NOMO-1 (cell line): ENCODE measurements around the gene CNTNAP3.
"Not testable (repeated sequence)": the region's sequence is repeated elsewhere in the genome, so short reads cannot be mapped to it uniquely, and the experiment has no call there.

Experiments used
- DNase-seq, 2 experiments: peaks; one replicate each; lab custom pipeline; 2025; ENCODE audit not compliant: unreplicated experiment in 2 of 2; lab: John Stamatoyannopoulos, UW

The CNTNAP3 gene

DNA sequence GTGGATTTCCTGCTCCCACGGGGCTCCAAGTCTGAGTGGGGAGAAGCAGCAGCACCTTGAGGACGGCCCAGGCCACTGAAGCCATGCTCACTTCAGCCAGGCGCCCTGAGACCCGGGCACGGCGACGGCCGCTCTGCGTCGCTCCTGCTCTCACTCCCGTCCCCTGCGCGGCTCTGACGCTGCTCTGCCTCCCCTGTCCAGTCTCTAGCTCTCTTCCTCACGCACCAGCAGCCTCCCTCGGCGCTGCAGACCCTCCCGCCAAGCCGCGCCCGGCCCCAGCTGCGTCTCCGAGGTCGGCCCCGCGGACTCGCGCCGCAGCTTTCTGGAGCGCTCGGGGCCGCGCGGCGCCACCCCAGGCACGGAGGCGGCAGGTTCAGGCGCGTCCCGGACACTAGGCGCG lies at the start of gene CNTNAP3:
CNTNAP3 (minus strand) TSS at position 188 of the 400 bp plus-strand sequence; CDS start at position 85, 103 bp downstream.
- not testable (repeated sequence) for DNase-seq

DNA sequence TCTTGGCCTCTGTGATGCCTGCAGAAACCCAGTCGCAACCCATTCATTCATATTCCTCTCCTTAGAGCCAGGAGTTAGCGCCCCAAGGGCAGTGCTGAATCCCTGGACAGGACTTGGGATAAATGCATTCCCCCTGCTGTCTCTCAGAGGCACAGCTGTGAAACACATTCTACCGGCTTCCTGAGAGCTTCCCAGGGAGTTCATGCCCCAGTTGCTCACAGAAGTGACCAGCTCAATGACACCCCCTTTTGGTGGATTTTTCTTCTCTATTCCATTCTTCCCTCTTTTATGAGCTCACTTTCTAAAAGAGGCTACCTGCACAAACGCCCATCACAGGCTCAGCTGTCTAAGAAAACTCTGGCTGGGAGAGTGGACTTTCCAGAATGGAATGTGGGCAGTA lies 8.0 kb downstream of the CNTNAP3 start:
- DNase-seq, result not testable (repeated sequence)

DNA sequence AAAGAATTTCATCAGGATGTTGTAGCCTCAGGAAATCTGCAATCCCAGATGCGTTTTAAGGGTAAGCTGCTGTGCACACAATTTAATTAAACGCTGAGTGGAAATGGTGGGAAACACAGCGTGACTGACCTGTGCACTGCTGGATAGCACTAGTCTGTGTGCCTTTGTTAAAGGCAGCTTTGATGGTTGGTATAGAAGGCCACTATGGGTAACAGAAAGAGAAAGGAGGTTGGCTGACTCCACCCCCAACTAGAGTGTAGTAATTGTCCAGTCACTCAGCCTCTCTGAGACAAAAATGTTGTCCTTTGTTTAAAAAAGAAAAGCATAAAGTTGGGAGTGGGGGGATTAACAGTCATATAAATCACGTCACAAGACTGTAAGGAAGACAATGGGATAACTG lies 45.5 kb downstream of the CNTNAP3 start:
- not testable (repeated sequence) for DNase-seq

DNA sequence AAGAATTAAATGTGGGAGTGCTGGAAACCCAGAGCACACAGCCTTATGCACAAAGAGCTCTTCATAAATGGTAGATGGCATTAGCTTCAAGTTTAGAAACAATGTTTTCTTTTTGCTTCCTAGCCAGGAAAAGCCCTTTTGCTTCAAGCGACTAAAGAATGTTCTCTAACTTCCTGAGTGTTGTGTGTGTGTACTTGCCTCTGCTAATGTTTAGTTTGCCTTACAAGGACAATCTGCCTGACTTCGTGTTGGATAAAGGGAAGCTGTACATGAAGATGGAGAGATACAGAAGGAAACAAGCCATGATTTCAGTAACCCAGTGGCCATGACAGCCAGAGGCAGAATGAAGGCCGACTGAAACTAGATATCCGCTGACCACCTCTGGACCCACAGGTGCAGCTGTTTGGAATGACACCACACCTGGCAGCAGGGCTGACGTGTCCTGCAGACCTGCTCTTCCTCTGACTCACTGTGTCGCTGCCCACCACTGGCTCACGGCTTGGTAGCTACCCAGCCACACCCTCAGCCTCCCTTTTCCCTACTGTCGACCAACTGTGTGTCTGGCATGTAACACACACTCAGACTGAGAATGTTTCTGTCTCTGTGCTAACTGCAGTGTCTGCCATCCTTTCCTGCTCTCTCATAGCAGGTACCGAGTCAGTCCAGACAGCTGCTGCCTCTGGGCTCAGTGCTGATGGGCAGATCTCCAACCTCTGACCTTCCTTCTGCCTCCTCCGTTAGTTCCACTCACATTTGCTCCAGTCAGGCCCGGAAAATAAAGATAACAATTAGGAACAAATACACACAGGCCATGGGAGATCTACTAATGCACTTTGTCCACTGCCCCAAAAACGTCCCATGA lies 55.6 kb downstream of the CNTNAP3 start:
- DNase-seq, result not testable (repeated sequence)

DNA sequence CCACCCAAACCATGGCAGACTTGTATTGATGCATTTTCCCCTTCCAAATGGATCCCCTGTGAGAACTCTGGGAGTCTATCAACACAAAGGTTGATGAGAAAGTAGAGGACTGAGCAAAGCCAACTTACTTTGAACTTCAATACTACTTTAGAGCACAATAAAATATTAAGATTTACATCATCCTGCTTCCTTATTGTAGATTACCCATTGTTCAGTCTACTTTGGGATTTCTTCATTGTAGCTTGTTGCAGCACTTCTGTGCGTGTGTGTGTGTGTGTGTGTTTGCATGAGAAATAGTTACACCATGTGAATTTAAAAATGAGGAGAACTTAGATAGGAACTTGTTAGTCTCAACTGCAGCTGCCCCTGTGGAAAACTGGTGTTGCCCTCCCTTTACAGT lies 72.0 kb downstream of the CNTNAP3 start:
- DNase-seq, result not testable (repeated sequence)

DNA sequence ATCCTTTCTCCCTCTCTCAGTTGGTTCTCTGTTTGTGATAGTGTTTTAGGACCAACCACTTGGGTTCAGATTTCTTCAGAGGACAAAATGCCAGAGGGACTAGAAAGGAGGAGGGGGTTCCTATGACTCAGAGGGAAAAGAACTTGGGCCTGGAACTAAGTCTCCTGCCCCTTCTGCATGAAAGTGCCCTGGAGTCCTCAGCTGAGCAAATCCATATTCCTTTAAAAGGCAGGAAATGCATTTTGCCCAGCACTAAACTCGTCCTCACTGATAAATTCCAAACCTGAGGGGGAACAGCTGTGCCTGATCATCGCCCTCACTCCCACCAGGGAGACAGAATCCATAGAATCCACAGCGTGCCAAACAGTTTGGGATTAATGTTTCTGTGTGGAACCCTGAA lies 78.2 kb downstream of the CNTNAP3 start:
- not testable (repeated sequence) for DNase-seq

DNA sequence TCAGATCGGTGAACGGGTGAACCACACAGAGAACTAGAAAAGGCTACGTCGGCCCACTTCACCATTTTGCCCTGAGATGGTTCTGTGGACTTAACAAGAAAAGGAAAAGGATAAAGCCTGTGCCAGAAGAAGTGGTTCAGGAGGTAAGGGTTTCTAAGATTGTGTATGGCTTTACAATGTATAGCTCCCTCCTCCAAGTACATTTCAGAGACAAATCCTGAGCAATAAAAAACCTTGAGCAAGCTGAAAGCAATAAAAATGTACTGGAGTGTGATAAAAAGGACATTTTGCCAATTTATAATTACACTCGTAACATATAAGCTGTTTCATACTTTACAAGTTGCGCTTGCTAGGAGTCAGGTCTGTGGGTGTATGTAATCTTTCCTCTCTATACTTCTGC lies 81.3 kb downstream of the CNTNAP3 start:
- DNase-seq, result not testable (repeated sequence)

DNA sequence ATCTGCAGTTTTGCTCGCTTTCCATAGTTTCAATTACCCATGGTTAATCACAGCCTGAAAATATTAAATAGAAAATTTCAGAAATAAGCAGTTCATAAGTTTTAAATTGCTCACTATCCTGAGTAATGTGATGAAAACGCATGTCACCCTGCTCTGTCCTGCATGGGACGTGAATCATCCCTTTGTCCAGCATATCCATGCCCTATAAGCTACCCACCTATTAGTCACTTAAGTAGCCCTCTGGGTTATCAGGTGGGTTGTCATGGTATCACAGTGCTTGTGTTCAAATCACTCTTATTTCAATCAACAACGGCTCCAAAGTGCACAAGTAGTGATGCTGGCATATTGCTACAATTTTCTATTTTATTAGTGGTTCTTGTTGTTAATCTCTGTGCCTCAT lies 82.1 kb downstream of the CNTNAP3 start:
- not testable (repeated sequence) for DNase-seq

DNA sequence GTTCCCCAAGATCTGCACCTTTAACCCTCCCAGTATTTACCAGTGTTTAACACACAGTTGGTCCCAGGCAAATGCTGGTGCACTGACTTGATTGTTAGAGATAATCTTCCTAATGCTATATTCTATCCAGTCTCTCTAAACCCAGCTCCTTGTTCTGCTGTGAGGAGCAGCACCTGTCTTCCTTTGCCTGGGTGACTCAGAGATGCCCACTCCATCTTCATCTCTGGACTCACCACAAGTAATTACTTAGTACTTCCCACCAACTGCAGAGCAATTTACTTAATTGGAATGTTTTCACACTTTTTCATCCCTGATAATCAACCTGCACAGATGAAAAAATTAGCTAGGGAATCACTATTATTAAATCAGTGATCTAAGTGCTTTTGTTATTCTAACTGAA lies 87.6 kb downstream of the CNTNAP3 start:
- DNase-seq, result not testable (repeated sequence)

DNA sequence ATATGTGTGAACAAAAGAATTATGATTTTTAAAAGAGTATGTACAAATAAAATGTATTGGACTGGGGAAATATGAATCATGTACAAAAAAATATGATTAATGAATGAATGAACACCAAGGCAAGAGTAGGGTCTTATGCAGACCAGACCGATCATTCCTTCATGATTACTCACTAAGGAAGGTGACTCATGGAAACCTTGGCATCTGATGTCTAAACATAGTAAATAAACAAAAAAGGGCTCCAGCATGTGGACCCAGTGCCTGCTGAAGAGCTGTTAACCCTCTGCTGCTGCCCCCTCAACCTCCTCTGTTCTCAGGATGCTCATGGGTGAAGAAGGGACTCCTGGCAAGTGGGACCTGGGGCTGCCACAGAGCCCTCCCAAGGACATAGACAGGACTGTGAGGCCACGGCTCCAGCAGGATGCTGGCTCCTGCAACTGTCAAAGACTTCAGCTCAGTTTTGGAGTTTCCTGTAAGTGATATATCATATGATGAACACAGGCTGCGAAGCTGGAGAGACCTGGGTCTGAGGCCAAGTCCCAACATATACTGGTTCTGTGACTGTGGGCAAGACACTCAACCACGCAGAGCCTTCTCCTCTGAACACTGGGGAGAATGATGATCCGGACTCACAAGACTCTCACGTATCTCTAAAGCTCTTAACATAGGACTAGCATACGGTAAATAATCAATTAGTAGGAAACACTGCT lies 89.8 kb downstream of the CNTNAP3 start:
- not testable (repeated sequence) for DNase-seq

DNA sequence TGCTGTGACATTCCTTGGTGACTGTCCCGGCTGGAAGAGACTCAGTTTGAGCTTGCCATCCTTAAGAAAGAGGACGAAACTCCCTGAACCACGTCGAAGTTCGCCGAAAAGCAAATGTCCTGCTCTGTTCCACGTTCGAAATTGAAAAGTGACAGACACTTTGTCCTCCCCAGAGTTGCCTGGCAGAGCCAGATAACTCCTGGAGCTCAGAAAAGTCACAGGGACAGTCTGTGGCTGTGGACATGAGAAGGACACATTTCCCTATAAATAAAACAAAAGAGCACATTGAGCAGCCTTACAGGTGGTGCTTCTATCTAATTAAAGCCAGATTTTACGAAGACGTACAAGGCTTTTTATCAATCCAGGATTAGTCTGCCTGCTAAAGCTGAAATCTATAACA lies 116.6 kb downstream of the CNTNAP3 start:
- not testable (repeated sequence) for DNase-seq

DNA sequence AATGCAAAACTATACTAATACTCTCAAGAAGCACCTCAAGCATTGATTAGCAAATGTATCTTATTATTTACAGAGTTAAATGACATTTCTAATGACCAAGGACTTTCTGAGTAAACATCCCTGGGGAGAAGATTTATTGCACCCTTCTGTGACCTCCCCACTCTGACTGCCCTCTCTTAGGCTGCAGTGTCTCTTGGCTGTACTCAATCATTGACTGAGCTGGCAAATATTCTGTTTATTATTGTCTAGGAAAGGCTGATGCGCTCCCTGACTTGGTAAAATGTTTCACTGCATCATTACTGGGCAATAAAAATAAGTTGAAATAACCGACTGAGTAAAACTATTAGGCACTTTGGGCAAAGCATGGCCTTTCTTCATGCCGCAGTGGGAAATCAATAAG lies 130.3 kb downstream of the CNTNAP3 start:
- not testable (repeated sequence) for DNase-seq

DNA sequence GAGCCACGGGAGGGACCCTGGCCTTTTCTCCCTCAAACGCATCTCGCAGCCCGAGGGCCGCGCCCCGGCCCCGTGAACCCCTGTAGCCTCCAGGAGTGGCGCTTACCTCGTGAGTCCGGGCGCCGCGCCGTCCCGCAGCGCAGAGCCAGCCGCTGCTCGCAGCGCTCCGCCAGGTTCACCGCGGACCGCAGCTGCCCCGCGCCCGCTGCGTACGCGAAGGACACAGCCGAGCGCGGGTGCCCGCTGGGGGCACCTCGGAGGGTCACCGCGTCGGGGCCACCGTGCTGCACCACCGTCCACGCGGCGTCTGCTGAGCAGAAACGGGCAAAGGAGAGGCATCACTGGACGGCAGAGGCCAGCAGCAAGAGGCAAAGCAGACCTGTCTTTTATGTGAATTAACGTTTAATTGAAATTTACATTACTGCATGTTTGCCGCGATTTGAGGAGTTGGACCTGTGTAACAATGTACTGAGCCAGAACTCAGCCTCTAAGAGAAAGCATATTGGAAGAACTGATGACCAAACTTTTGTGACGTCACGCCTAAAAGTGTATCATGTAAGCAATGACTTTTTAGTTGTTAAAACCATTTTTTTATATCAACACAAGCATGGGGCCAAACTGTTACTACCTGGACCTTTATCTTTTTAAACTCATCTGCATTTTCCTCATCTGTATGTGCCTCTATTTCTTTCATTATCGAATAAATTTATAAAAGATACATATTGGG lies 155.0 kb downstream of the CNTNAP3 start:
- DNase-seq, result not testable (repeated sequence)

DNA sequence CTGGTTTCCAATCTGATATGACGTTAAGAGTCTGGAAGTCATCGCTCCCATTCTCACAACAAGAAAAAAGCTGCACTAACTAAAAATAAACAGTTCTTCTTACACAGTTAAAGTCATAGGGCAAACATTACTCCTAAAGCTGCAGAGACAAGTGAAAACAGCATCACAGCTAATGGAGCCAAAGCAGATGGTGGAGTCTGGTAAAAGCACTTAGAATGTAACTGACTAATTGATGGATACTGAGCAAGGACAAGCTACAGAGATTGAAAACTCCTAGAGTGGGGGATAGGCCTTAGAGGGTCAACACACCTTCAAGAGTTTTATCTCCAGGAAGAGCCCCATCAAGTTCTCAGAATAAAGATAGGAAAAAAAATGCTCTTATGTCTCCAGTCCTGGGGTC lies 166.6 kb downstream of the CNTNAP3 start:
- DNase-seq, result not testable (repeated sequence)

DNA sequence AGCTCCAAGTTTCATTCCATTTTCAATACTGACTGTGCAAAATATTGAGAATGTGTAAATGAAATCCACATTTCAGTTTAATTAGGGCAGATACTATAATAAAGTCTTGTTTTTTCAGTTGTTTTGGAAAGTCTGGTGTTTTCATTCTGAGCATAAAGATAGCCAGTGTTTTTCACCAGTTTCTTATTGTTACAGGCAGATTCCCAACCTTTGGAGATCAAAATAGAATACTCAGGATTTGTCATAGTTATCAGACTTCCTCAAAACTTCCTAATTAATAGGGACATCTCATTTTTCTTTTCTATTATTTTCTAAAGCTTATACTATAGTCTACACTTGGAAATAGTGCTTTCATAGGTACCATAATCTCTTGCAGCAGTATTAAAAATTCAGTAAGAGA lies 176.2 kb downstream of the CNTNAP3 start:
- DNase-seq, result not testable (repeated sequence)

DNA sequence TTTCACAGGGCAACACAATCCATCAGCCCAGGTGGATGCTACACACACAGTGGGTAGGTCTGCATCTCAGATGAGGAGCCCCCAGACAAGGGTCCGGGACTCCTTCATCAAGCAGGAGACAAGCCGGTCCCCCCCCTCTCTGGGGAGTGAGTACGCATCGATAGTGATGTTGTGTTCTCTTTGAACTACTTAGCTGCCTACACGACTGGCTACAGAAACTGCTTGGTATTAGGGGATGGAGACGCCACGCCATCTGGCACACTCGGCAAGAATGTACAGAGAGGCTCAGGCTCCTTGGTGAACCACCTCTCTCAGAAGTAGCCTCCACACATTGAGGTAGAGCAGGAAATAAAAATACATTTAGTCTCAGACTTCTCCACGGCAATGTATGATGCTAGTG lies 179.8 kb downstream of the CNTNAP3 start:
- no peak for DNase-seq

DNA sequence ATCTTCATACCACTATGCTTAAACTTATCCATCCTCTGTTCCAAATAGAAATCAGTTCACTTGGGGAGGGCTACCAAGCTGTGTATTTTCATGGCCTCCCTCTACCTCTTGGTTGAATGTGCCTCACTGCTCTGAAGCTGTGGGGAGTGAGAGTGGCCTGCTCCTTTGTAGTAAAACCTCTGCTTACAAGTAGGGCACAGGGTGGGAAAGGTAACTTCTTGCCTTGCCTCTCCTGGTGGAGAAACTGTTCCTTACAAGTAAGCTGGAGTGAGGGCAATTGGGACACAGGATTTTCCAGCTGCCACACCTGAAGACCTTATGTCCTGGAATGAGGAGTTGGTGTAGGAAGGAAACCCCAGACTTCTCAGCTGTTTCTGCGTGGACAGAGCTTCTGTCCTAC lies 190.8 kb downstream of the CNTNAP3 start:
- not testable (repeated sequence) for DNase-seq

DNA sequence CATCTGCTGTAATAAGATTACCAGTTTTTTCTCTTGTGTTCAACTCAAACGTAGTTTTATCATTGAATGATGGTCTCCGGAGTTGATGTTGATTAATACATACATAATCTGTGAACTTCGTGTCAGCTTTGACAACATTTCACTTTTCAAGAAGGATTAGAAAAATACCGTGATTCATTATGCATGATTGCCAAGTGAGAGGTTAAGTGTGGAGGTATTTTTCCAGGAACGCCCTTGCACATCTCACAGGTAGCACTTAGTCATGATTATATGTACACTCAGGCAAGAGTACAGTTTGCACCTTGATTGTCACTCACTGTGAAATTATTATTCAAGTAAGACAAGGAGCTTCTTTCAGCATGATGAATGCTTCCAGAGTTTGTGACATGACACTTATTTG lies 202.7 kb downstream of the CNTNAP3 start:
- DNase-seq, result not testable (repeated sequence)

DNA sequence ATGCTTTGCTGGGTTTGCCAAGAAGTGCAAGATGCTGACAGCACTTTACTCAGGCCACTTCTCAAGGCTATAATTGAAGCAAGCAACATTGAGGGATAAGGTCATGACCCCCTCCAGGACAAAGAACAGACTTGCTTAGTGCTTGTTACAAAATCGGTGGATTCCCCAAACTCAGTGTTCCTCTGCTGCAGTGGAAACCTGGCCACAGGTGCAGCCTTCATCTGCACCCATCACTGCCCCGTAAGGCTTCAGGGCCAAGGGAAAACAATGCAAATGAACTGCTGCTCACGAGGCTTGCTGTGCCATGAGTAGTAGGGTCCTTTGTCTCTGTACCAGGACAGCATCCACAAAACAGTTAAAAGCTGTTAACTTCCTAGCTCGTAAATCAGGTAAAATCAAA lies 205.4 kb downstream of the CNTNAP3 start:
- not testable (repeated sequence) for DNase-seq

DNA sequence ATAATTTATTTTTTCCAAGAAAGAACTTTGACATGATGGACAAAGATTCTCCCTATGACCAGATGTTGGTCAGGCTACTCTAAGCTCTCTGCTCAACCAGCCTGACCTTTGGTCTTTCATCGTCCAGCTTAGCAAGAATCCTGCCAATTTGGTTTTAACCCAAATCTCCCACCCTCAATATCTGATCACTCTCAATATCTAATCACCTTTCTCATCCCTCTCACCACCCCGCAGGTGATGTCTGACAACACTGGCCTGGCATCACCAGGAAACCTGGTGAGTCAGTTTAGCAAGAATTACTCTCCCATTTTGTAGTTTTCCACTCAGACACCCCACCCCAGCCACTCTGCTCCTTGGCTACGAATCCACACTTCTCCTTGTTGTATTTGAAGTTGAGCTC lies 207.9 kb downstream of the CNTNAP3 start:
- not testable (repeated sequence) for DNase-seq

DNA sequence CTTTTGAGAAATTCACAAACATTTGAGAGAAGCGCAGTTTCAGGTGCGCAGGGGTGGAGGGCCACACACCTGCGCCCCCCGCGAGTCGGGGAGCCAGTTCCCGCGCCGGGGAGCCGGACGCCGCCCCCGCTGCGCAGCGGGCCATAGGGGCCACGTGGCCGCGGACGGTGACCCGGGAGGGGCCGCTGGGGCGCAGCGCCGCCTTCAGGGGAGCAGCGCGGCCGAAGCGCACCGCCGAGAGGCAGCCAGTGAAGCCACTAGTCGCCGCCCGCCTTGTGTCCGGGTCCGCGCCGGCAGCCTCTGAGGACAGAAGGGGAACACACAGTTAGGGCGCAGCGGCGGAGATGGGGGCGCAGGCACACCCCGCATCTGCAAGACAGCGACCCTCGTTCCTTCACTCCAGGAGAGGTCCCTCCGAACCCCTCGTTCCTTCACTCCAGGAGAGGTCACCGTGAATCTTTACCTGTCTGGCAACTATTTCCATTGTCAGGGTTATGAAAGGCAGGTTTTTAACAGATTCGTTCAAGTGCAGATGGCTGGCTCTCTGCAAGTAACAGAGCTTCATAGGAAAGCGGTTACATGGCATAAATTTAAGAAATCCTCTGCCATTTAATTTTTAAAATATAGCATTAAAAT lies 209.2 kb downstream of the CNTNAP3 start:
- DNase-seq, result not testable (repeated sequence)
